ENCODE data around the gene GKAP1. TPM values are rescaled to one million over a fixed set of nuclear protein-coding genes. Genes with fewer than 3 reads are reported as not detected.
"Not testable (repeated sequence)": the region's sequence is repeated elsewhere in the genome, so short reads cannot be mapped to it uniquely, and the experiment has no call there.

The GKAP1 gene
- total and polyA plus RNA-seq, 2 of the 13 experiments (the other 11 are each of a cell fraction or from before 2014, with no cell fraction given): 5.6 to 6.1 TPM

DNA sequence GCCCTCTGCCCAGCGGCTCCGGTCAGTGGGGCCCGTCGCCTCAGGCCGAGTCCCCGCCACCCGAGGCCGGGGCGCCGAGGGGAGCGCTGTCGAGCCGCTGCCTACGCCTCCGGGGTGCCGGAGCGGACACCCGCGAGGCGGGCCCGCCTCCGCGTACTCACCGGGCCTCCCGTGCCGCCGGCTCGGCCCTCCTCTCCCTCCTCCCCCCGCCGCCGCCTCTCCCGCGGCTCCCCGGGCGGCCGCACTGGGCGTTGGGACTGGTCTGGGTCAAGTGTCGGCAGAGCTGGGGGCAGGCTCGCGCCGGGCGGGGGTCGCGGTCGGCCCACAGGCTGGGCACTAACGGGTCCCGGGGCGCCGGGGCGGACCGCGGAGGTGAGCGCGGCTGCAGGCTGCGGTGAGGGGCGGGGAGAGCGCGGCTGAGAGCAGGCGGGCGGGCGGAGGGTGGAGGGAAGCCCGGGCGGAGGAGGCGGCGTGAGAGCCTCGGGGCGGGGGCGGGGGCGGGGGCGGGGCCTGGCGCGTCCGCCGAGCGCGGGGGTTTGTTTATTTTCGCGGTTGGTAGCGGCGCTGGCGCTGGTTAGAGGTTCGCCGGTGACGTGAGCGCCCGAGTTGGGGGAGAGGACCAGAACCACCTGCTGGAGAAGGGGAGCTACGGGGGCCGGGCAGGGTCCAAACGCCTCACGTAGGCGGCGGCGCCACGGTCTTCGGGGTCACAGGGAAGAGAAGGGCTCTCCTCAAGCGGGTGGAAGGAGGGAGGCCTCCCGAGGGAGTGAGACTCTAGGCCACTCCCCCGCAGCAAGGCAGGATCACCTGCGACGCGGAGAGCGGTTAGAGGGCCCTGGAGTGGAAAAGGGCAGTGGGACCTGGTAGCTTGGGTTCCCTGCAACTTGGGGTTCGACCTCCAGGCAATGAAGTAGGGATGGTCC, at the start of gene GKAP1 (continued):
- TF ChIP-seq ZNF331 (CRISPR knock-in tag; IDR thresholded peaks at IDR 0.05) (0 out of 2 replicates have a peak, but pooled peaks have one; percentile 13), ZNF784 (CRISPR knock-in tag; IDR thresholded peaks at IDR 0.05; ENCODE audit: borderline replicate concordance) (0 out of 2 replicates have a peak, but pooled peaks have one; percentile 37), ZNF777 (CRISPR knock-in tag; IDR thresholded peaks at IDR 0.05) (peak; percentile 60; the same call in 1 of the 2 replicates), ZFX (CRISPR knock-in tag; IDR thresholded peaks at IDR 0.05; ENCODE audit: low read depth) (peak; percentile 80), KMT2B (CRISPR knock-in tag; IDR thresholded peaks at IDR 0.05) (peak; percentile 29), ZBTB25 (CRISPR knock-in tag; IDR thresholded peaks at IDR 0.05) (peak; percentile 56; the same call in 1 of the 2 replicates), GATAD2A (CRISPR knock-in tag; IDR thresholded peaks at IDR 0.05) (0 out of 2 replicates have a peak, but pooled peaks have one; percentile 18), KDM2A (CRISPR knock-in tag; IDR thresholded peaks at IDR 0.05; ENCODE audit: borderline replicate concordance, low read depth) (peak; percentile 48; the same call in 1 of the 2 replicates), POLR2G (IDR thresholded peaks at IDR 0.05; ENCODE audit: low read depth, low read length) (peak; percentile 24; the same call in 1 of the 2 replicates), FOSL2 (CRISPR knock-in tag; IDR thresholded peaks at IDR 0.05) (0 out of 2 replicates have a peak, but pooled peaks have one; percentile 6), ZSCAN31 (CRISPR knock-in tag; IDR thresholded peaks at IDR 0.05; ENCODE audit: low read depth) (peak; percentile 31; the same call in 1 of the 2 replicates), MAZ (IDR thresholded peaks at IDR 0.05; ENCODE audit: borderline replicate concordance, low read depth, low read length) (peak; percentile 6; the same call in 1 of the 2 replicates), THAP11 (CRISPR knock-in tag; IDR thresholded peaks at IDR 0.05) (0 out of 2 replicates have a peak, but pooled peaks have one; percentile 33), ZFY (CRISPR knock-in tag; IDR thresholded peaks at IDR 0.05) (peak; percentile 80), ZNF768 (CRISPR knock-in tag; IDR thresholded peaks at IDR 0.05) (peak; percentile 50; the same call in 1 of the 2 replicates), PRDM10 (CRISPR knock-in tag; IDR thresholded peaks at IDR 0.05; ENCODE audit: low read depth) (peak; percentile 76; the same call in 1 of the 2 replicates), TAF1 (CRISPR knock-in tag; IDR thresholded peaks at IDR 0.05) (0 out of 2 replicates have a peak, but pooled peaks have one; percentile 16)
- TF ChIP-seq, protein P1, sequence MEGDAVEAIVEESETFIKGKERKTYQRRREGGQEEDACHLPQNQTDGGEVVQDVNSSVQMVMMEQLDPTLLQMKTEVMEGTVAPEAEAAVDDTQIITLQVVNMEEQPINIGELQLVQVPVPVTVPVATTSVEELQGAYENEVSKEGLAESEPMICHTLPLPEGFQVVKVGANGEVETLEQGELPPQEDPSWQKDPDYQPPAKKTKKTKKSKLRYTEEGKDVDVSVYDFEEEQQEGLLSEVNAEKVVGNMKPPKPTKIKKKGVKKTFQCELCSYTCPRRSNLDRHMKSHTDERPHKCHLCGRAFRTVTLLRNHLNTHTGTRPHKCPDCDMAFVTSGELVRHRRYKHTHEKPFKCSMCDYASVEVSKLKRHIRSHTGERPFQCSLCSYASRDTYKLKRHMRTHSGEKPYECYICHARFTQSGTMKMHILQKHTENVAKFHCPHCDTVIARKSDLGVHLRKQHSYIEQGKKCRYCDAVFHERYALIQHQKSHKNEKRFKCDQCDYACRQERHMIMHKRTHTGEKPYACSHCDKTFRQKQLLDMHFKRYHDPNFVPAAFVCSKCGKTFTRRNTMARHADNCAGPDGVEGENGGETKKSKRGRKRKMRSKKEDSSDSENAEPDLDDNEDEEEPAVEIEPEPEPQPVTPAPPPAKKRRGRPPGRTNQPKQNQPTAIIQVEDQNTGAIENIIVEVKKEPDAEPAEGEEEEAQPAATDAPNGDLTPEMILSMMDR (CRISPR knock-in tag; IDR thresholded peaks at IDR 0.05): peak; percentile 26; the same call in 1 of the 2 replicates
- not testable (repeated sequence) for TF ChIP-seq MAZ (CRISPR knock-in tag; IDR thresholded peaks at IDR 0.05; ENCODE audit: low read depth)
- TF ChIP-seq, protein P2, sequence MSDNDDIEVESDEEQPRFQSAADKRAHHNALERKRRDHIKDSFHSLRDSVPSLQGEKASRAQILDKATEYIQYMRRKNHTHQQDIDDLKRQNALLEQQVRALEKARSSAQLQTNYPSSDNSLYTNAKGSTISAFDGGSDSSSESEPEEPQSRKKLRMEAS (IDR thresholded peaks at IDR 0.05): peak; percentile 43

Data from HepG2 (cell line).